OCI-LY7 (cell line): ENCODE measurements around the gene AKAP13. TPM values are rescaled to one million over a fixed set of nuclear protein-coding genes. Genes with fewer than 3 reads are reported as not detected.

Source experiments
- BruUV-seq: library from RNA; stranded (reverse); fragments of 400-500 nt; replicated peaks from 2 replicates; lab custom pipeline; 2021; lab: Mats Ljungman, UMichigan
- CTCF ChIA-PET: fragments of 300-600 bp; sonication (Branson Sonifier 250); formaldehyde crosslinking; loops from one replicate; lab custom pipeline; 2022; ENCODE audit warnings: antibody characterized with exemption; ENCODE audit not compliant: unreplicated experiment; lab: Charles Lee
- POLR2A ChIA-PET: fragments of 300-600 bp; sonication (Branson Sonifier 250); formaldehyde crosslinking; loops from one replicate; lab custom pipeline; 2022; ENCODE audit warnings: antibody characterized with exemption; lab: Charles Lee
- DNase-seq: peaks from one replicate; pipeline ENCODE4 v3.0.0-alpha.2; 2015; ENCODE audit warnings: low spot score
- H2AFZ ChIP-seq: fragments of 200-600 bp; sonication (generic), shearing (Covaris generic); 2 replicates; pipeline ENCODE4 v1.6.1; 2014; ENCODE audit warnings: mild to moderate bottlenecking, antibody characterized with exemption, low read length, moderate library complexity
- H3K27ac ChIP-seq: fragments of 200-600 bp; sonication (generic); 2 replicates; pipeline ENCODE4 v1.5.1; 2014; ENCODE audit warnings: mixed run types, low read depth, mild to moderate bottlenecking, moderate library complexity, low read length, inconsistent platforms; ENCODE audit not compliant: poor library complexity, severe bottlenecking
- H3K36me3 ChIP-seq: fragments of 200-600 bp; sonication (generic); 2 replicates; pipeline ENCODE4 v1.6.1; 2014; ENCODE audit warnings: mild to moderate bottlenecking, antibody characterized with exemption, low read length, moderate library complexity, mixed read lengths; ENCODE audit not compliant: insufficient read depth
- H3K4me1 ChIP-seq: fragments of 200-600 bp; sonication (generic); 2 replicates; pipeline ENCODE4 v1.5.1; 2014; ENCODE audit warnings: mild to moderate bottlenecking, low read length; ENCODE audit not compliant: insufficient read depth, poor library complexity, severe bottlenecking
- H3K4me2 ChIP-seq: fragments of 200-600 bp; sonication (generic); 2 replicates; pipeline ENCODE4 v1.6.1; 2014; ENCODE audit warnings: mild to moderate bottlenecking, low read length
- H3K4me3 ChIP-seq: fragments of 200-600 bp; sonication (generic); 2 replicates; pipeline ENCODE4 v1.5.1; 2014; ENCODE audit warnings: mild to moderate bottlenecking, low read depth, low read length; ENCODE audit not compliant: poor library complexity, severe bottlenecking
- H3K79me2 ChIP-seq: fragments of 200-600 bp; sonication (generic); 2 replicates; pipeline ENCODE4 v1.6.1; 2016; ENCODE audit warnings: low read depth, mild to moderate bottlenecking, low read length, moderate library complexity, mixed read lengths; ENCODE audit not compliant: insufficient read depth
- H3K9me2 ChIP-seq: fragments of 200-600 bp; sonication (generic); 2 replicates; pipeline ENCODE4 v1.6.1; 2016; ENCODE audit warnings: mild to moderate bottlenecking, low read length, mixed read lengths; ENCODE audit not compliant: insufficient read depth
- H3K9me3 ChIP-seq: fragments of 200-600 bp; sonication (generic); 2 replicates; pipeline ENCODE4 v1.6.1; 2014; ENCODE audit warnings: mild to moderate bottlenecking, mixed run types, low read length, mixed read lengths
- H4K20me1 ChIP-seq: fragments of 200-600 bp; sonication (generic); 2 replicates; pipeline ENCODE4 v1.6.1; 2014; ENCODE audit warnings: mild to moderate bottlenecking, antibody characterized with exemption, low read length, moderate library complexity, mixed read lengths; ENCODE audit not compliant: insufficient read depth
- EZH2phosphoT487 ChIP-seq: fragments of 200-600 bp; sonication (generic); IDR thresholded peaks from 2 replicates; pipeline ENCODE4 v1.6.1; 2018; ENCODE audit warnings: low read depth, borderline replicate concordance, mild to moderate bottlenecking, mixed run types, antibody characterized with exemption, low read length, moderate library complexity, mixed read lengths
- intact Hi-C: fragments of 100-400 bp; cut with micrococcal nuclease; formaldehyde crosslinking; loops from one replicate; pipeline ENCODE4 v1.10.0; 2022; ENCODE audit not compliant: unreplicated experiment
- total RNA-seq, 2 experiments: library from RNA; depleted of rRNA in 1 of 2; stranded (reverse); fragments of >200 nt in 1 of 2; shearing (Covaris generic) in 1 of 2; gene quantifications; 2 replicates each; pipeline ENCODE4 v1.2.3, GENCODE V29; 2014 to 2022
- TF ChIP-seq, protein P1 (sequence below): fragments of 200-600 bp; sonication (generic); conservative IDR thresholded peaks from 2 replicates; pipeline ENCODE4 v1.5.1; 2014; ENCODE audit warnings: mild to moderate bottlenecking, antibody characterized with exemption, low read length, moderate library complexity, mixed read lengths

Gene AKAP13
- total RNA-seq, 2 experiments from 2014 or later: 140 to 250 TPM

DNA sequence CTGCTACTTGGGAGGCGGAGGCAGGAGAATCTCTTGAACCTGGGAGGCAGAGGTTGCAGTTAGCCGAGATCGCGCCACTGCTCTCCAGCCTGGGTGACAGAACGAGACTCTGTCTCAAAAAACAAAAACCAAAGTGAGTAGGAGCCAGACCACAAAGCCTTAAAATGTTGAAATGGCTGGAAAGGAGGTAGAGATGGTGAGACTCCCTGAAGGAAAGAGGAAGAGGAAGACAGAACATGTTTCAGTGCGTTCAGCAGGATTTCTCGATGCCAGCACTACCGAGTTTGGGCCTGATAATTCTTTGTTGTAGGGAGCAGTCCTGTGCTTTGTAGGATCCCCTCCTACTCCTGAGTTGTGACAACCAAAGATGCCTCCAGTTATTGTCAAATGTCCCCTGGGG, 189.9 kb downstream of the AKAP13 start:
- no peak for DNase-seq
- intact Hi-C loops: no loop called here
- H3K9me2 ChIP-seq: no peaks in the 10 kb centered on the region
- peaks cover 19% of the 10 kb centered on the region; the same call in 1 of the 2 replicates for H3K36me3 ChIP-seq
- no peak overlapping the region for H2AFZ ChIP-seq
- H3K4me1 ChIP-seq: no peaks in the 10 kb centered on the region
- no peak overlapping the region for H3K27ac ChIP-seq
- ChIA-PET POLR2A (no interaction called here), CTCF (no interaction called here)
- BruUV-seq: no TSS peak
- 0 out of 2 replicates have a peak, but pooled peaks cover 5% of the 10 kb centered on the region for H3K79me2 ChIP-seq
- no peak overlapping the region for H3K4me3 ChIP-seq
- TF ChIP-seq, protein P1, sequence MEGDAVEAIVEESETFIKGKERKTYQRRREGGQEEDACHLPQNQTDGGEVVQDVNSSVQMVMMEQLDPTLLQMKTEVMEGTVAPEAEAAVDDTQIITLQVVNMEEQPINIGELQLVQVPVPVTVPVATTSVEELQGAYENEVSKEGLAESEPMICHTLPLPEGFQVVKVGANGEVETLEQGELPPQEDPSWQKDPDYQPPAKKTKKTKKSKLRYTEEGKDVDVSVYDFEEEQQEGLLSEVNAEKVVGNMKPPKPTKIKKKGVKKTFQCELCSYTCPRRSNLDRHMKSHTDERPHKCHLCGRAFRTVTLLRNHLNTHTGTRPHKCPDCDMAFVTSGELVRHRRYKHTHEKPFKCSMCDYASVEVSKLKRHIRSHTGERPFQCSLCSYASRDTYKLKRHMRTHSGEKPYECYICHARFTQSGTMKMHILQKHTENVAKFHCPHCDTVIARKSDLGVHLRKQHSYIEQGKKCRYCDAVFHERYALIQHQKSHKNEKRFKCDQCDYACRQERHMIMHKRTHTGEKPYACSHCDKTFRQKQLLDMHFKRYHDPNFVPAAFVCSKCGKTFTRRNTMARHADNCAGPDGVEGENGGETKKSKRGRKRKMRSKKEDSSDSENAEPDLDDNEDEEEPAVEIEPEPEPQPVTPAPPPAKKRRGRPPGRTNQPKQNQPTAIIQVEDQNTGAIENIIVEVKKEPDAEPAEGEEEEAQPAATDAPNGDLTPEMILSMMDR: no peak
- TF ChIP-seq EZH2phosphoT487: no peak
- no peak overlapping the region for H3K4me2 ChIP-seq
- H4K20me1 ChIP-seq: no peaks in the 10 kb centered on the region
- H3K9me3 ChIP-seq: no peaks in the 10 kb centered on the region

GRCh38 chr15:85571780-85572179, 191.4 kb downstream of the AKAP13 start:
- no peaks in the 10 kb centered on the region for H4K20me1 ChIP-seq
- POLR2A ChIA-PET: interaction anchor here (0.8 kb wide), 1 partner anchor 14 kb away, joined by 4 read pairs; no protein-coding TSS in a partner anchor

GRCh38 chr15:85576392-85576791, 196.0 kb downstream of the AKAP13 start:
- Histone ChIP-seq H3K9me3 (no peaks in the 10 kb centered on the region), H4K20me1 (no peaks in the 10 kb centered on the region), H3K9me2 (no peaks in the 10 kb centered on the region), H3K4me2 (no peak overlapping the region), H2AFZ (no peak overlapping the region), H3K79me2 (peaks cover 20% of the 10 kb centered on the region; the same call in 1 of the 2 replicates), H3K27ac (no peak overlapping the region), H3K4me1 (peaks cover 8% of the 10 kb centered on the region), H3K4me3 (no peak overlapping the region), H3K36me3 (peaks cover 61% of the 10 kb centered on the region)
- TF ChIP-seq EZH2phosphoT487: no peak
- TF ChIP-seq, protein P1: no peak
- DNase-seq: no peak
- POLR2A ChIA-PET: interaction anchor here (1.0 to 1.3 kb wide), 5 partner anchors 9 to 41 kb away, joined by 3 to 6 read pairs (median 3); no protein-coding TSS in a partner anchor
- intact Hi-C loops: no loop called here
- BruUV-seq: no TSS peak
- CTCF ChIA-PET: no interaction called here

More at GRCh38 chr15:85571780-85572179, 191.4 kb downstream of the AKAP13 start:
- peaks cover 6% of the 10 kb centered on the region; the same call in 1 of the 2 replicates for H3K79me2 ChIP-seq
- DNase-seq: no peak
- no TSS peak for BruUV-seq
- H2AFZ ChIP-seq: no peak overlapping the region
- intact Hi-C loops: no loop called here
- TF ChIP-seq, protein P1: no peak
- no peak for TF ChIP-seq EZH2phosphoT487
- H3K4me1 ChIP-seq: no peaks in the 10 kb centered on the region
- CTCF ChIA-PET: no interaction called here
- no peak overlapping the region for H3K27ac ChIP-seq
- H3K9me2 ChIP-seq: no peaks in the 10 kb centered on the region
- H3K4me2 ChIP-seq: no peak overlapping the region
- peaks cover 22% of the 10 kb centered on the region for H3K36me3 ChIP-seq
- no peaks in the 10 kb centered on the region for H3K9me3 ChIP-seq
- no peak overlapping the region for H3K4me3 ChIP-seq
